T follicular helper cell (primary cell): ENCODE data around the gene SPC24.
A peak's percentile ranks its signal among the peaks of the same experiment; 100 is the strongest.
"Not testable (repeated sequence)": the region's sequence is repeated elsewhere in the genome, so short reads cannot be mapped to it uniquely, and the experiment has no call there.

Source experiments
- DNase-seq: peaks from one replicate; pipeline ENCODE4 v3.0.0-alpha.2; 2020; ENCODE audit warnings: low read depth

SPC24 gene

DNA sequence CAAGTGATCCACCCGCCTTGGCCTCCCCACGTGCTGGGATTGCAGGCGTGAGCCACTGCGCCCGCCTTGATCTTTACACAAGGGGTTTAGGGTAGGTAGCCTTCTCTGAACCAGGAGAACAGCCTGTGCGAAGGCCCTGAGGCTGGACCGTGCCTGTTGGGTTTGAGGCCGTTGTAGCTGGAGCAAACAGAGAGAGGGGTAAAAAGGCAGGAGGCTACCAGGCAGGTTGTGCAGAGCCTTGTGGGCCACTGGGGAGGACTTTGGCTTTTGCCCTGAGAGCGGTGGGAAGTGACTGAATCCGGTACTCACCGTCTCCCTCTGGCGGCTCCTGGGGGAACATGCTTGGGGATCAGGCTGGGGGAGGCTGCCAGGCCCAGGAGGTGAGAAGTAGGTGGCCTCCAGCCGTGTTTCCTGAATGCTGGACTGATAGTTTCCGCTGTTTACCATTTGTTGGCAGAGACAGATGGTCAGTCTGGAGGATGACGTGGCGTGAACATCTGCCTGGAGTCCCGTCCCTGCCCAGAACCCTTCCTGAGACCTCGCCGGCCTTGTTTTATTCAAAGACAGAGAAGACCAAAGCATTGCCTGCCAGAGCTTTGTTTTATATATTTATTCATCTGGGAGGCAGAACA lies 24.6 kb downstream of the SPC24 start:
- peak; percentile 52 for DNase-seq

- DNase-seq: no peak
Observed at GRCh38 chr19:11127905-11128304, 27.7 kb downstream of the SPC24 start.

DNA sequence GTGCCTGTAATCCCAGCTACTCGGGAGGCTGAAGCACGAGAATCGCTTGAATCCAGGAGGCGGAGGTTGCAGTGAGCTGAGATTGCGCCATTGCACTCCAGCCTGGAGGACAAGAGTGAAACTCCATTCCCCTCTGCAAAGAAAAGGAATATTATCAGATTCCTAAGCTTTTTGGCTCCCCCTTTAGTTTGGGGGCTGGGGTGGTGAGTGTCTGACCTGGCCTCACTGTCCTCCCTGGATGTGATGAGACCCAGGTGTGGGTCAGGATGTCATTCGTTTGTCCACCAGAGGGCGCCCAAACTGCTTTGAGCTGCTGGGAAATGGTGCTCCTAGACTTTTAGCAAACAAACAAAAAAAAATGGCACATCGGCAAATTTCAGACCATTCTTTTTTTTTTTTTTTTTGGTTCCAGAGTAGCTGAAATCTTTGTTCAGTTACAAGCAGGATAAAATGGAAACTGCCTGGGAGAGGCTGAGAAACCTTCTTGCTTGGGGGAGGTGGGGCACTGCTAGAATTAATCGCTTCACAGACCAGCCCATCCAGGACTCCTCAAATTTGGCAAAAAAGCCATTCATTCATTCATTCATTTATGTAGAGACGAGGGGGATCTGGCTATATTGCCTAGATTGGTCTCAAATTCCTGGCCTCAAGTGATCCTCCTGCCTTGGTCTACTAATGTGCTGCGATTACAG lies 29.4 kb downstream of the SPC24 start:
- DNase-seq: peak; percentile 63

GRCh38 chr19:11124157-11124556 lies 31.4 kb downstream of the SPC24 start:
- not testable (repeated sequence) for DNase-seq

- DNase-seq: no peak
Observed at GRCh38 chr19:11123114-11123513, 32.5 kb downstream of the SPC24 start.

- not testable (repeated sequence) for DNase-seq
Observed at GRCh38 chr19:11121963-11122362, 33.6 kb downstream of the SPC24 start.

- no peak for DNase-seq
Observed at GRCh38 chr19:11116507-11116906, 39.1 kb downstream of the SPC24 start.

- DNase-seq: no peak
Observed at GRCh38 chr19:11115895-11116446, 39.6 kb downstream of the SPC24 start.

- no peak for DNase-seq
Observed at GRCh38 chr19:11115042-11115441, 40.5 kb downstream of the SPC24 start.

DNA sequence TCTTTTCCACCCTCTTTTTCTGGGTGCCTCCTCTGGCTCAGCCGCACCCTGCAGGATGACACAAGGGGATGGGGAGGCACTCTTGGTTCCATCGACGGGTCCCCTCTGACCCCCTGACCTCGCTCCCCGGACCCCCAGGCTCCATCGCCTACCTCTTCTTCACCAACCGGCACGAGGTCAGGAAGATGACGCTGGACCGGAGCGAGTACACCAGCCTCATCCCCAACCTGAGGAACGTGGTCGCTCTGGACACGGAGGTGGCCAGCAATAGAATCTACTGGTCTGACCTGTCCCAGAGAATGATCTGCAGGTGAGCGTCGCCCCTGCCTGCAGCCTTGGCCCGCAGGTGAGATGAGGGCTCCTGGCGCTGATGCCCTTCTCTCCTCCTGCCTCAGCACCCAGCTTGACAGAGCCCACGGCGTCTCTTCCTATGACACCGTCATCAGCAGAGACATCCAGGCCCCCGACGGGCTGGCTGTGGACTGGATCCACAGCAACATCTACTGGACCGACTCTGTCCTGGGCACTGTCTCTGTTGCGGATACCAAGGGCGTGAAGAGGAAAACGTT lies 42.4 kb downstream of the SPC24 start:
- no peak for DNase-seq

GRCh38 chr19:11111771-11112144 lies 43.8 kb downstream of the SPC24 start:
- DNase-seq: no peak

- no peak for DNase-seq
Observed at GRCh38 chr19:11111117-11111770, 44.3 kb downstream of the SPC24 start.

DNA sequence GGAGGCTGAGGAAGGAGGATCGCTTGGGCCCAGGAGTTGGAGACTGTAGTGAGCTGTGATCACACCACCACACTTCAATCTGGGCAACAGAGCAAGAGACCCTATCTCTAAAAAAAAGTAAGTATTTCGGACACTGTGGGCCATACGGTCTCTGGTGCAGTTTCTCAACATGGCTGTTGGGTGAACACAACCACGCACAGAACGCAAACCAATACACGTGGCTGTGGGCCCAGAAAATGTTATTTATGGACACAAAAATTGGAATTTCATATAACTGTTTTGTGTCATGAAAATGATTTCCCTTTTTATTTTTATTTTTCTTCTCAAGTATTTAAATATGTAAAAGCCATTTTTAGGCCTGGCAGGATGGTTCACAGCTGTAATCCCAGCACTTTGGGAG lies 46.8 kb downstream of the SPC24 start:
- no peak for DNase-seq

DNA sequence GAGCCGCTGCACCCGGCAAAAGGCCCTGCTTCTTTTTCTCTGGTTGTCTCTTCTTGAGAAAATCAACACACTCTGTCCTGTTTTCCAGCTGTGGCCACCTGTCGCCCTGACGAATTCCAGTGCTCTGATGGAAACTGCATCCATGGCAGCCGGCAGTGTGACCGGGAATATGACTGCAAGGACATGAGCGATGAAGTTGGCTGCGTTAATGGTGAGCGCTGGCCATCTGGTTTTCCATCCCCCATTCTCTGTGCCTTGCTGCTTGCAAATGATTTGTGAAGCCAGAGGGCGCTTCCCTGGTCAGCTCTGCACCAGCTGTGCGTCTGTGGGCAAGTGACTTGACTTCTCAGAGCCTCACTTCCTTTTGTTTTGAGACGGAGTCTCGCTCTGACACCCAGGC lies 49.1 kb downstream of the SPC24 start:
- no peak for DNase-seq

DNA sequence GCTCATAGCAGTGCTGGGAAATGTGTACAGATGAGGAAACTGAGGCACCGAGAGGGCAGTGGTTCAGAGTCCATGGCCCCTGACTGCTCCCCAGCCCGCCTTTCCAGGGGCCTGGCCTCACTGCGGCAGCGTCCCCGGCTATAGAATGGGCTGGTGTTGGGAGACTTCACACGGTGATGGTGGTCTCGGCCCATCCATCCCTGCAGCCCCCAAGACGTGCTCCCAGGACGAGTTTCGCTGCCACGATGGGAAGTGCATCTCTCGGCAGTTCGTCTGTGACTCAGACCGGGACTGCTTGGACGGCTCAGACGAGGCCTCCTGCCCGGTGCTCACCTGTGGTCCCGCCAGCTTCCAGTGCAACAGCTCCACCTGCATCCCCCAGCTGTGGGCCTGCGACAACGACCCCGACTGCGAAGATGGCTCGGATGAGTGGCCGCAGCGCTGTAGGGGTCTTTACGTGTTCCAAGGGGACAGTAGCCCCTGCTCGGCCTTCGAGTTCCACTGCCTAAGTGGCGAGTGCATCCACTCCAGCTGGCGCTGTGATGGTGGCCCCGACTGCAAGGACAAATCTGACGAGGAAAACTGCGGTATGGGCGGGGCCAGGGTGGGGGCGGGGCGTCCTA lies 50.5 kb downstream of the SPC24 start:
- no peak for DNase-seq

- not testable (repeated sequence) for DNase-seq
Observed at GRCh38 chr19:11103667-11104066, 51.9 kb downstream of the SPC24 start.

DNA sequence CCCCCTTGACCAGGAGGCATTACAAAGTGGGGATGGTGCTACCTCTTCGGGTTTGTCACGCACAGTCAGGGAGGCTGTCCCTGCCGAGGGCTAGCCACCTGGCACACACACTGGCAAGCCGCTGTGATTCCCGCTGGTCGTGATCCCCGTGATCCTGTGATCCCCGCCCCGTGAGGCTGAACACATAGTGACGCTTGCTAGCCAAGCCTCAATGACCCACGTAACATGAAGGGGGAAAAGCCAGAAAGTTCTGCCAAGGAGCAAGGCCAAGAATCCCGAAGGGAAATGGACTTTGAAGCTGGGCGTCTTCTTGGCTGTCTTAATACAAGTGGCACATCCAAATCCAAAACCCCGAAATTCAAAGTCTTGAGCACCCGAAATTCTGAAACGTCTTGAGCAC lies 52.6 kb downstream of the SPC24 start:
- no peak for DNase-seq

DNA sequence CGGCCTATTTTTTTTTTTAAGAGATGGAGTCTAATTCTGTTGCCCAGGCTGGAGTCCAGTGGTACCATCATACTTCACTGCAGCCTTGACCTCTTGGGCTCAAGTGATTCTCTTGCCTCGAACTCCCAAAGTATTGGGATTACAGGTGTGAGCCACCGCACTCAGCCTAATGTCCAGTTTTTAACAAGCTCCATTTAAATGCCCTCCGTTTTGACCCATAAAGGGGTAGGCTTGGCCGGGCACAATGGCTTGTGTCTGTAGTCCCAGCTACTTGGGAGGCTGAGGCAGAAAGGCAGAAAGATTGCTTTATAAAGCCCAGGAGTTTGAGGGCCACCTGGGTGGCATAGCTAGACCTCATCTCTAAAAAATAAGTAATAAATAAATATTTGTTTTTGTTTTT lies 54.5 kb downstream of the SPC24 start:
- no peak for DNase-seq

DNA sequence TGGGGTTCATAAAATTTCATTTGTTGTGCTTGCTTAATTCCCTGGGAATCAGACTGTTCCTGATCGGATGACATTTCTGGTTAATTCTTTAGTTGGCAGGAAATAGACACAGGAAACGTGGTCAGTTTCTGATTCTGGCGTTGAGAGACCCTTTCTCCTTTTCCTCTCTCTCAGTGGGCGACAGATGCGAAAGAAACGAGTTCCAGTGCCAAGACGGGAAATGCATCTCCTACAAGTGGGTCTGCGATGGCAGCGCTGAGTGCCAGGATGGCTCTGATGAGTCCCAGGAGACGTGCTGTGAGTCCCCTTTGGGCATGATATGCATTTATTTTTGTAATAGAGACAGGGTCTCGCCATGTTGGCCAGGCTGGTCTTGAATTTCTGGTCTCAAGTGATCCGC lies 55.5 kb downstream of the SPC24 start:
- DNase-seq: no peak

- no peak for DNase-seq
Observed at GRCh38 chr19:11098861-11099260, 56.7 kb downstream of the SPC24 start.

GRCh38 chr19:11098327-11098726 lies 57.3 kb downstream of the SPC24 start:
- DNase-seq: no peak

DNA sequence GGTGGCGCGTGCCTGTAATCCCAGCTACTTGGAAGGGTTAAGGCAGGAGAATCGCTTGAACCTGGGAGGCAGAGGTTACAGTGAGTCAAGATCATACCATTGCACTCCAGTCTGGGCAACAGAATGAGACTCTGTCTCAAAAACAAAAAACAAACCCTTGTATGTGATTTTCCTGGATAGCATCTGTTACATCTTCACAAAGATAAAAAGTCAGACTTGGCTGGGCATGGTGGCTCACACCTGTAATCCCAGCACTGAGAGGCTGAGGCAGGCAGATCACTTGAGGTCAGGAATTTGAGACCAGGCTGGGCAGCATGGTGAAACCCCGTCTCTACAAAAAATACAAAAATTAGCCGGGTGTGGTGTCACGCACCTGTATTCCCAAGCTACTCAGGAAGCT lies 58.2 kb downstream of the SPC24 start:
- DNase-seq: not testable (repeated sequence)
